ENCODE data around the gene KLHL10.

The KLHL10 gene

GRCh38 chr17:41895617-41896016 is 58.0 kb downstream of the KLHL10 start:
- no peak for DNase-seq (ENCODE audit: low spot score)

DNA sequence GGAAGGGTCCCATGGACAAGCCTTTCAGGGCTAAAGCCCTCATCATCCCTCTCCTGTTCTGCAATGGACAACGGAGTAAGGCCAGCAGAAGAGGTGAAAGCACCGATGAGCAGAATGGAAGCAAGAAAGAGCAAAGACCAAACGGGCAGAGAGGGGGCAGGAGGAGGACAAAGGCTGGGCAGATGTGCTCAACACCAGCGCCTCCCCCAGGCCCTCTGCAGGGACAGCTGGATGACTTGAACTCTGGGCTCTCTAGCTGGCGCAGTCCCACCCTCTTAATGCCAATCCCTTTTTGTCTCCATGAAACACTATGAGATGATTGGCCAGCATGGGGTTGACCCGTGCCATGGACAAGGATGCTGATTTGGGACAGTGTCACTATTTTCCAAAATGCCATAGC is 59.1 kb downstream of the KLHL10 start:
- DNase-seq (ENCODE audit: low spot score), result no peak

All from germinal center (tissue), 1 donor.